ENCODE measurements around the gene CDH23.

Gene CDH23

DNA sequence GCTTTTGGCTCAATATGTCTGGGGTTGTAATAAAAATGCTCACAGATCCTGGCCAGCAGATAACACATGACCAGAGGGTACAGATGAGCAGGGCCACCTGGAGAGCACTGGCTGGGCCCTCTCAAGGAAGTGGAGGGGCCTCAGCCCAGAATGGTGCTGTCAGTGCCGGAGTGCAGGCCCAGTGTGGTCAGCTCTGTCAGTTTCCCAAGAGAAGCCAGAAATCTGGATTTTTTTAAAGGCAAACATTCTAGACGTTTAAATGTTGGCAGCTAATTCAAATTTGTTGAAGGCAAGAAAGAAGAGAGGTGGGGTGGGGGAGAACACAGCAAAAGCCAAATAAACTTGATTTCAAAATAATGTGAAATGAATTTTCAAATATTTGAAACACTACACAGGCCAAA lies 320.8 kb downstream of the CDH23 start:
- TF ChIP-seq, protein P1, sequence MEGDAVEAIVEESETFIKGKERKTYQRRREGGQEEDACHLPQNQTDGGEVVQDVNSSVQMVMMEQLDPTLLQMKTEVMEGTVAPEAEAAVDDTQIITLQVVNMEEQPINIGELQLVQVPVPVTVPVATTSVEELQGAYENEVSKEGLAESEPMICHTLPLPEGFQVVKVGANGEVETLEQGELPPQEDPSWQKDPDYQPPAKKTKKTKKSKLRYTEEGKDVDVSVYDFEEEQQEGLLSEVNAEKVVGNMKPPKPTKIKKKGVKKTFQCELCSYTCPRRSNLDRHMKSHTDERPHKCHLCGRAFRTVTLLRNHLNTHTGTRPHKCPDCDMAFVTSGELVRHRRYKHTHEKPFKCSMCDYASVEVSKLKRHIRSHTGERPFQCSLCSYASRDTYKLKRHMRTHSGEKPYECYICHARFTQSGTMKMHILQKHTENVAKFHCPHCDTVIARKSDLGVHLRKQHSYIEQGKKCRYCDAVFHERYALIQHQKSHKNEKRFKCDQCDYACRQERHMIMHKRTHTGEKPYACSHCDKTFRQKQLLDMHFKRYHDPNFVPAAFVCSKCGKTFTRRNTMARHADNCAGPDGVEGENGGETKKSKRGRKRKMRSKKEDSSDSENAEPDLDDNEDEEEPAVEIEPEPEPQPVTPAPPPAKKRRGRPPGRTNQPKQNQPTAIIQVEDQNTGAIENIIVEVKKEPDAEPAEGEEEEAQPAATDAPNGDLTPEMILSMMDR (IDR thresholded peaks at IDR 0.05; ENCODE audit: borderline replicate concordance, insufficient read depth, low read depth, low read length), result no peak
- H3K4me3 ChIP-seq (ENCODE audit: low read depth, low read length), result no peak overlapping the region

DNA sequence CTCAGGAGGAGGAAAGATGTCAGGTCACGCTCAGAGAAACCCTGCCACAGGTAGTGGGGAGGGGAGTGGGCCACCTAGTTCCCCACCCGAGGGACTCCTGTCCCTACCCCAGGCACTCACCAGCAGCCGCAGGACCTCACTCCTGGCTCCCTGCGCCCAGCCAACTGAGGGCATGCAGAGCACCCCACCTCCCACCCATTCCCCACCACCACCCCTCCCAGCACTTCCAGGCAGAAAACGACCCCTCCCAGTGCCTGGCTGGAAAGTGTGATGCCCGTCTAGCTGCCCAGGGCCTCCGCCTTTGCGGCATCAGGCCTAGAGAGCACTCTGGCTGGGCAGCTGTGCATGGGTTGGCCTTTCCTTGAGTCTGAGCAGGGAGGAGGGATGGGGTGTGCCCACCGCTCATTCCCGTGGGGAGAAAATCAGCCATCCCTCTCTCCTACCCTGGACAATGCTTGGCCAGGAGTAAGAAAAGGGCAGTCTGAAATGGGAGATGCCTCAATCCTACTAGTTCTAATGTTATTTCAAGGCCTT lies 321.5 kb downstream of the CDH23 start:
- H3K4me3 ChIP-seq (ENCODE audit: low read depth, low read length), result no peak overlapping the region
- TF ChIP-seq, protein P1 (IDR thresholded peaks at IDR 0.05; ENCODE audit: borderline replicate concordance, insufficient read depth, low read depth, low read length), result no peak

DNA sequence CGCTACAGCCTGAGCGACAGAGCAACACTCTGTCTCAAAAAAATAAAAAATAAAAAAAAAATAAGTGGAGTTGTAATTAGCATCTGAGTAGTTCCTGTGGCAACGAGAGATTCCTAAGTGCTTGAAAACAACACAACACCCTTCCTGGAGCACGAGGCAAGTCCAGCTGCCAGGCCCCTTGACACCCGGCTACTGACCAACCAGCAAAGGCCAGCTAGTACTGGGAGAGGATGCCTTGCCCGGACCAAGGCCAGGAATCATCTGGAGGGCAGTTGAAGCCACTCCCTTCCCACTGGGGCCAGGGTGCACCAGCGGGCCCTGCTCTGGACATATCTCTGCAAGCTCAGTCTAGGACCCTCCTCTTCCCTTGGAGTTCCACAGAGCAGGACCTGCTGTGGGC lies 322.3 kb downstream of the CDH23 start:
- TF ChIP-seq, protein P1 (IDR thresholded peaks at IDR 0.05; ENCODE audit: borderline replicate concordance, insufficient read depth, low read depth, low read length), result no peak
- H3K4me3 ChIP-seq (ENCODE audit: low read depth, low read length), result no peak overlapping the region

DNA sequence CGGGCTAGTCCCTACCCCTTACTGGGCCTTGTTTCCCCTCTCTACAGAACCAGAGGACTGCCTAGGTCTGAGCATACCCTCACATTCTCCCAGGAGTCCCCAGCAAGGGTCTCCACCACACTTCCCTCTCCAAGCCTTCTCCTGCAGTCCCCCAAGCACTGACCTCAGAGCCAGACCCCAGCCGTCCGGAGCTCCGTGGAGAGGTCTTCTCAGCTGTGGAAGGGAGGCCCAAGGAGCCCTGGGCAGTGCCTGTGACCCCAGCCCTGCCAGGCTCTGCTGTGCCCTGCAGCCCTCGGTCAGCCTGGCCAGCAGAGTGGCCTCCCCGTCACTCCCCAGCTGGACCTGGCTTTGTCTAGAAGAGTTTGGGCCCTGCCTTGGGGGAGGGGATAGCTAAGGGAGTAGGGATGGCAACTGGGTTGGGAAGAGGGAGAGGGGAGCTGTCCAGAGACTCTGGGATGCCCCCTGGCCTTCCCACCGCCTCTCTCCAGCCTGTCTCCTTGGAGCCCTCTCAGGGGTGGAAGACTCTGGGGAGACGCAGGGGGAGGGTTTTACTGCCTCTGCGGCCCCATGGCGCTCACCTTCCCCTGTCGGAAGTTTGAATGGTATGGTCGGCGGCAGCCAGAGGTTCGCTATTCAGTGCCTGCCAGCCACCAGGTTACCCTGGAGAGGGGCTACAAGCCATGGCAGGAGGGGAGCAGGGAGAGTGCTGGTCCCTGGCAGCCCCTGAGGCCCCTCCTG lies 322.9 kb downstream of the CDH23 start, which contains the start of gene C10orf105:
C10orf105 (minus strand) TSS at position 315 of the 738 bp plus-strand sequence. CDS start 3,441 bp downstream, outside the sequence.
- H3K4me3 ChIP-seq (ENCODE audit: low read depth, low read length), result no peak within 1 kb of the TSS
- TF ChIP-seq, protein P1 (IDR thresholded peaks at IDR 0.05; ENCODE audit: borderline replicate concordance, insufficient read depth, low read depth, low read length), result no peak

DNA sequence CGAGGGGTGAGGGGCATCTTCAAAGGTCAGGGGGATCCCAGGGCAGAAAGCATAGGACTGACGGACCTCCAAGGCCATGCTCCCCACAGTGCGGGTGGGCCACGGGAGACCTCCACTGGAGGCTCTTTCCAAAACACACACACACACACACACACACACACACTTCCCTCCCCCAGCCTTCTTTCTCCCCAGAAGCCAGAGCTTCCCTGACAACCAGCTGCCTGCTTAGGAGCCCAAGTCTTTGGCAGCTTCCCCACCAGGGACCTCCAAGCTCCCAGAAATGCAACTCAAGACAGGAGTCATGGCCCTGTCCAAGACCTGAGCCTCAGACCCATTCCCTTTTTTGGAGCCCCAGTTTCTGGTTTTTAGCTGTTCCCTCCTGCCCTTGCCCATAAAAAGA lies 323.6 kb downstream of the CDH23 start:
- no peak overlapping the region for H3K4me3 ChIP-seq (ENCODE audit: low read depth, low read length)
- TF ChIP-seq, protein P1 (IDR thresholded peaks at IDR 0.05; ENCODE audit: borderline replicate concordance, insufficient read depth, low read depth, low read length), result no peak

DNA sequence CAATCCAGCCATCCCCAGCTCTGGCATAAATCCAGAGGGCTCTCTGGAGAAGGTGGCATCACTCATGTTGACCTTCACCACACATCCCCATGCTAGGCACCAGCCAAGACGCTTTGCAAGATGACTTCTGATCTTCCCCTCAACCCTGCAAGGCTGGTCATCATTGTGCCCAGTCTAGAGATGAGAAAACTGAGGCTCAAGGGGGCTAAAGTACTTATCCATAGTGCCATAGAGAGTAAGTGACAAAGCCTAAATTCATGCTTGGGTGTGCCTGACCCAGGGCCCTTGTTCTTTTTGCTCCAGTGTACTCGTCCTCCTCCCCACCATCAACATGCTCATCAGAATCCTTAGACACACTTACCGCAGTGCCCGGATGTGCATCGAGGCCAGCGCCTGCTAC lies 324.6 kb downstream of the CDH23 start:
- no peak overlapping the region for H3K4me3 ChIP-seq (ENCODE audit: low read depth, low read length)
- TF ChIP-seq, protein P1 (IDR thresholded peaks at IDR 0.05; ENCODE audit: borderline replicate concordance, insufficient read depth, low read depth, low read length), result no peak

DNA sequence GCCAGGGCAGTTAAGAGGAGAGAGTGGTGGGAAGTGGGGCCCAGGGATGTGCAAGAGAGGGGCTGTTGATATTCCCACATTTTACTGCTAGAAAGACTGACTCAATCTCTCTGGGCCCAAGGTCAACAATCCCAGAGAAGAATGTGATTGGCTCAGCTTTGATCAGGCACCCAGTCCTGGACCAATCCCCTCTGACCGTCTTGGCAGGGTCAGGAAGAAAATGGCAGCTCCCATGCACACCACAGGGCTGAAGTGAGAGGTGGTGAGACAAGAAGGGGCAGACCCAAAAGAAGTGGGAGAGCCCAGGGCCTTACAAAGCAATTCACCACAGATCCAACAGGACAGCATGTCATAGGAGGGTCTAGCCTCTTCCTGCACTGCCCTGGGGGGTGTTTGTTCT lies 326.1 kb downstream of the CDH23 start:
- TF ChIP-seq, protein P1 (IDR thresholded peaks at IDR 0.05; ENCODE audit: borderline replicate concordance, insufficient read depth, low read depth, low read length), result no peak
- H3K4me3 ChIP-seq (ENCODE audit: low read depth, low read length), result no peak overlapping the region

Data from GM12875 (cell line).